GM12801 (cell line): Measurements from ENCODE around the gene SNTG2.

Experiments
- TF ChIP-seq, protein P1 (sequence below): IDR thresholded peaks from one replicate; pipeline ENCODE4 v1.5.1; 2011; ENCODE audit warnings: control low read depth; ENCODE audit not compliant: insufficient read length; ENCODE audit errors: extremely low read depth

SNTG2 gene

GRCh38 chr2:907706-908105 lies 42.9 kb upstream of the SNTG2 start:
- TF ChIP-seq, protein P1, sequence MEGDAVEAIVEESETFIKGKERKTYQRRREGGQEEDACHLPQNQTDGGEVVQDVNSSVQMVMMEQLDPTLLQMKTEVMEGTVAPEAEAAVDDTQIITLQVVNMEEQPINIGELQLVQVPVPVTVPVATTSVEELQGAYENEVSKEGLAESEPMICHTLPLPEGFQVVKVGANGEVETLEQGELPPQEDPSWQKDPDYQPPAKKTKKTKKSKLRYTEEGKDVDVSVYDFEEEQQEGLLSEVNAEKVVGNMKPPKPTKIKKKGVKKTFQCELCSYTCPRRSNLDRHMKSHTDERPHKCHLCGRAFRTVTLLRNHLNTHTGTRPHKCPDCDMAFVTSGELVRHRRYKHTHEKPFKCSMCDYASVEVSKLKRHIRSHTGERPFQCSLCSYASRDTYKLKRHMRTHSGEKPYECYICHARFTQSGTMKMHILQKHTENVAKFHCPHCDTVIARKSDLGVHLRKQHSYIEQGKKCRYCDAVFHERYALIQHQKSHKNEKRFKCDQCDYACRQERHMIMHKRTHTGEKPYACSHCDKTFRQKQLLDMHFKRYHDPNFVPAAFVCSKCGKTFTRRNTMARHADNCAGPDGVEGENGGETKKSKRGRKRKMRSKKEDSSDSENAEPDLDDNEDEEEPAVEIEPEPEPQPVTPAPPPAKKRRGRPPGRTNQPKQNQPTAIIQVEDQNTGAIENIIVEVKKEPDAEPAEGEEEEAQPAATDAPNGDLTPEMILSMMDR: no peak

DNA sequence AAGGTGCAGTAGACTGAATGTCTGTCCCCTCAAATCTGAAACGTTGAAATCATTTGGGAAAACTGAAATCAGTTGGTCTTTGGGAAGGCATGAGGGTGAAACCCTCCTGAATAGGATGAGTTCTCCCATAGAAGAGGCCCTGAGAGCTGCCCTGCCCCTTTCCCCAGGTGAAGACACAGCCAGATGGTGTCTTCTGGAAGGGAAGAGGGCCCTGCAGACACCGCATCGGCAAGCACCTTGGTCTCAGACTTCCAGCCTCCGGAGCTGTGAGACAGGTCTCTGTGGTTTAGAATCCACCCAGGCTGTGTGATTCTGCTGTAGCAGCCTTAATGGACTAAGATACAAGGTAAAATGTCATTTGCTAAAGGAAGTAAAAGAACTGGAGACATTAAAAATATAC lies 42.1 kb upstream of the SNTG2 start:
- TF ChIP-seq, protein P1: no peak

- TF ChIP-seq, protein P1: no peak
Observed at GRCh38 chr2:910698-911097, 40.0 kb upstream of the SNTG2 start.

DNA sequence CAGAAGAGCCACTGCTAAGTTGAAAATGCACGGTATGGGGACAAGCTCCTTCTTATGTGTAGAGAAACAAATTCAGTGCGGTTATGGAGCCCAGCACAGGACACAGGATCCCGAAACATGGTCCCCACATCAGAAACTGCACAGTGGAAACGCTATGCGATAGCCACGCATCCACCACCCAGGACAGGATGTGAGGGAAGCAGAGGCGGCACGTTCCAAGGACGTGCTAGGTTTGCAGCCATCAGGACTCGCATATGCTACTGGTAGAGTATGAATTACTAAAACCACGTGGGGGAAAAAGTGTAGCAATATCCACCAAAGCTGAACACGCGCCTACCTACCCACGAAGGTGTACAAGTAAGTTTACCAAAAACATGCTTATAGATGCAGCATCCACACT lies 34.7 kb upstream of the SNTG2 start:
- TF ChIP-seq, protein P1: no peak

DNA sequence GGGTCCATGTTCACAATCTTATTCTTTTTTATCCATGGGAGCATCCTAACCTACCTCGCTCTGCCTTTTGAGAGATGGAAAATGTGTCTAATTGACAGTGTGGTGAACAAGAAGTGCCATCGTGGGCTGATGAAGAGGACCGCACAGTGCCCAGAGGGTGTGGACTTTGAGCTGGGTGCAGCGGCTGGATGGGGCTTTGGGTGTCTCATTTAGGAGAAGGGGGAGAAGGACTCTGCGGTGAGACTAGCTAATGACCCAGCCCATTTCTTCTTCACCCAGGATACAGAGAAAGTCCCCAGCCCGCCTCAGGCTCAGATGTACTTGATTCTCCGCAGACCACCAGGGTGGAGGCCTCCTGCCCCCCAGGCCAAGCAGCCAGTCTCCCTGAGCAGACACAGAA lies 33.7 kb upstream of the SNTG2 start:
- TF ChIP-seq, protein P1: no peak

GRCh38 chr2:919672-920071 lies 31.0 kb upstream of the SNTG2 start:
- TF ChIP-seq, protein P1: no peak

GRCh38 chr2:920573-920972 lies 30.1 kb upstream of the SNTG2 start:
- TF ChIP-seq, protein P1: no peak

DNA sequence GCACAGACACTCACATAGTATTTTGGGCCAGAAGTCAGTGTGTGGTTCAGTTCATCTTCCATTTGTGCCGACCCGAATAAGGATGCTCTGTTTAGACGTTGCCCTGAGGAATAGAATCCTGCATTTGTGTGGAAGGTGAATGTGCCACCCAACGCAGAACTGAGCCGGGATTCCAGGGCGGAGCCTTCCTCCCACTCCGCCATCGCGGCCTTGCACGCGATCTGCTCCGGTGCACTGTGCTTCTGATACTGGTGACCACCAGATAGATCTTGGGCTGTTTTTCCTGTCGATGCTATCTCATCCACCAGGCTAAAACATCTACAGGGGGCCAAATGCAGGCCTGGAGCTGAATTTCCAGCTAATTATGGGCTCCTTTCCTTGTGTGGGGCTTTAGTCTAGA lies 29.6 kb upstream of the SNTG2 start:
- TF ChIP-seq, protein P1: no peak
